Stimulated activated CD8-positive, alpha-beta memory T cell treated with anti-CD3 and anti-CD28 coated beads, Interleukin-12 subunit alpha, Interleukin-12 subunit beta, amount 100 ng/mL, for 1 hour (primary cell): ENCODE results near the gene CYP20A1.
"Not testable (repeated sequence)": the region's sequence is repeated elsewhere in the genome, so short reads cannot be mapped to it uniquely, and the experiment has no call there.

Experiments
- DNase-seq: peaks from one replicate; pipeline ENCODE4 v3.0.0-alpha.2; 2020; ENCODE audit warnings: low read depth

Gene CYP20A1

GRCh38 chr2:203280428-203281064, 41.7 kb downstream of the CYP20A1 start:
- no peak for DNase-seq

GRCh38 chr2:203282101-203282500, 43.3 kb downstream of the CYP20A1 start:
- no peak for DNase-seq

- DNase-seq: no peak
Measured at GRCh38 chr2:203286532-203286931, 47.7 kb downstream of the CYP20A1 start.

- DNase-seq: no peak
Measured at GRCh38 chr2:203301667-203302066, 62.8 kb downstream of the CYP20A1 start.

GRCh38 chr2:203302586-203302985, 63.8 kb downstream of the CYP20A1 start:
- not testable (repeated sequence) for DNase-seq

- DNase-seq: no peak
Measured at GRCh38 chr2:203310688-203311436, 72.0 kb downstream of the CYP20A1 start.

GRCh38 chr2:203326356-203326755, 87.5 kb downstream of the CYP20A1 start:
- DNase-seq: no peak

- DNase-seq: no peak
Measured at GRCh38 chr2:203327582-203327900, 88.7 kb downstream of the CYP20A1 start.

- DNase-seq: peak; percentile 40
Measured at GRCh38 chr2:203327901-203328759, 89.3 kb downstream of the CYP20A1 start, which contains the start of gene ABI2. Gene ABI2, plus strand, starts transcription at chr2:203328394. Its CDS starts 121 bp downstream, at chr2:203328515.

- no peak for DNase-seq
Measured at GRCh38 chr2:203328760-203329540, 90.1 kb downstream of the CYP20A1 start.

- no peak for DNase-seq
Measured at GRCh38 chr2:203330434-203330833, 91.6 kb downstream of the CYP20A1 start.

- DNase-seq: no peak
Measured at GRCh38 chr2:203338322-203338721, 99.5 kb downstream of the CYP20A1 start.

GRCh38 chr2:203340791-203341487, 102.1 kb downstream of the CYP20A1 start:
- DNase-seq: no peak

GRCh38 chr2:203341741-203342310, 103.0 kb downstream of the CYP20A1 start:
- DNase-seq: no peak

GRCh38 chr2:203342374-203342773, 103.6 kb downstream of the CYP20A1 start:
- not testable (repeated sequence) for DNase-seq

GRCh38 chr2:203344667-203345066, 105.8 kb downstream of the CYP20A1 start:
- no peak for DNase-seq

GRCh38 chr2:203346612-203347011, 107.8 kb downstream of the CYP20A1 start:
- no peak for DNase-seq

GRCh38 chr2:203347375-203347774, 108.6 kb downstream of the CYP20A1 start:
- no peak for DNase-seq

- DNase-seq: no peak
Measured at GRCh38 chr2:203352604-203353255, 113.9 kb downstream of the CYP20A1 start.

GRCh38 chr2:203354966-203355365, 116.1 kb downstream of the CYP20A1 start:
- no peak for DNase-seq
